GM04503 (cell line): Measurements from ENCODE around the gene NOVA2.
"Not testable (repeated sequence)": the region's sequence is repeated elsewhere in the genome, so short reads cannot be mapped to it uniquely, and the experiment has no call there.

Source experiments
- DNase-seq: peaks from one replicate; pipeline ENCODE4 v3.0.0-alpha.2; 2012; ENCODE audit warnings: low read depth

NOVA2 gene

GRCh38 chr19:45924891-45925447 lies 48.7 kb downstream of the NOVA2 start:
- no peak for DNase-seq

- no peak for DNase-seq
These were observed 51.4 kb downstream of the NOVA2 start for GRCh38 chr19:45922281-45922680.

- DNase-seq, result no peak
These were observed 53.2 kb downstream of the NOVA2 start for GRCh38 chr19:45920458-45920857.

GRCh38 chr19:45919678-45920077 lies 54.0 kb downstream of the NOVA2 start:
- DNase-seq, result no peak

GRCh38 chr19:45918721-45919120 lies 54.9 kb downstream of the NOVA2 start:
- no peak for DNase-seq

- no peak for DNase-seq
These were observed 56.1 kb downstream of the NOVA2 start for GRCh38 chr19:45917421-45918091.

- no peak for DNase-seq
These were observed 59.5 kb downstream of the NOVA2 start, which contains the start of gene NANOS2 for GRCh38 chr19:45913874-45914830. Gene NANOS2, minus strand, starts transcription at chr19:45914778. Its CDS starts 85 bp downstream, at chr19:45914693.

- DNase-seq, result no peak
These were observed 62.4 kb downstream of the NOVA2 start for GRCh38 chr19:45911291-45911690.

- no peak for DNase-seq
These were observed 64.7 kb downstream of the NOVA2 start for GRCh38 chr19:45908956-45909355.

- no peak for DNase-seq
These were observed 67.4 kb downstream of the NOVA2 start for GRCh38 chr19:45906221-45906620.

- DNase-seq, result no peak
These were observed 68.7 kb downstream of the NOVA2 start for GRCh38 chr19:45905011-45905410.

GRCh38 chr19:45902651-45903625 lies 70.7 kb downstream of the NOVA2 start:
- peak; percentile 71 for DNase-seq

- no peak for DNase-seq
These were observed 71.6 kb downstream of the NOVA2 start, which contains the start of gene MYPOP for GRCh38 chr19:45901912-45902650. Gene MYPOP, minus strand, starts transcription at chr19:45902613. Its CDS starts 840 bp downstream, at chr19:45901773.

GRCh38 chr19:45901432-45901911 lies 72.2 kb downstream of the NOVA2 start:
- DNase-seq, result no peak

GRCh38 chr19:45900738-45901431 lies 72.8 kb downstream of the NOVA2 start:
- no peak for DNase-seq

- no peak for DNase-seq
These were observed 73.6 kb downstream of the NOVA2 start for GRCh38 chr19:45899919-45900589.

- DNase-seq, result no peak
These were observed 74.4 kb downstream of the NOVA2 start for GRCh38 chr19:45899253-45899652.

GRCh38 chr19:45897261-45897812 lies 76.3 kb downstream of the NOVA2 start:
- no peak for DNase-seq

GRCh38 chr19:45895983-45896599 lies 77.6 kb downstream of the NOVA2 start:
- DNase-seq, result not testable (repeated sequence)
